ENCODE results near the gene GLIS1. TPM values are rescaled to one million over a fixed set of nuclear protein-coding genes. Genes with fewer than 3 reads are reported as not detected.

GLIS1 gene
- total RNA-seq, 1 experiment from 2014 or later, result not detected

GRCh38 chr1:53681977-53682685 lies 56.8 kb downstream of the GLIS1 start:
- BruUV-seq (replicated peaks), result no TSS peak

GRCh38 chr1:53681351-53681976 lies 57.5 kb downstream of the GLIS1 start:
- H3K9me2 ChIP-seq (ENCODE audit: insufficient read depth), result no peaks in the 10 kb centered on the region
- H3K36me3 ChIP-seq (ENCODE audit: low read depth), result no peaks in the 10 kb centered on the region
- H2AFZ ChIP-seq, result no peak overlapping the region
- no TSS peak for BruUV-seq (replicated peaks)
- intact Hi-C loops (cut with micrococcal nuclease; ENCODE audit: unreplicated experiment), result no loop called here
- H3K4me1 ChIP-seq (replicated peaks; ENCODE audit: insufficient read depth), result peaks cover 18% of the 10 kb centered on the region
- TF ChIP-seq EZH2 (IDR thresholded peaks at IDR 0.05; ENCODE audit: low read depth), result no peak
- no peak for TF ChIP-seq CTCF (conservative IDR thresholded peaks at IDR 0.05)
- H3K27ac ChIP-seq, result no peak overlapping the region
- H3K4me3 ChIP-seq, result no peak overlapping the region
- no peaks in the 10 kb centered on the region for H3K9me3 ChIP-seq (ENCODE audit: insufficient read depth, low read depth)
- ChIA-PET CTCF (interaction anchor here (1.2 to 1.5 kb wide), 2 partner anchors 194 to 195 kb away, joined by 3 to 6 read pairs; no protein-coding TSS in a partner anchor), POLR2A (ENCODE audit: unreplicated experiment) (no interaction called here)
- peaks cover 7% of the 10 kb centered on the region; the same call in 1 of the 2 replicates for H3F3A ChIP-seq (ENCODE audit: insufficient read depth, low read depth)
- no peaks in the 10 kb centered on the region for H3K79me2 ChIP-seq (ENCODE audit: low read depth)
- H3K27me3 ChIP-seq (ENCODE audit: insufficient read depth, low read depth), result peaks cover 40% of the 10 kb centered on the region
- no peak overlapping the region for H3K4me2 ChIP-seq
- H4K20me1 ChIP-seq (ENCODE audit: insufficient read depth), result no peaks in the 10 kb centered on the region
- no peak for DNase-seq

More at GRCh38 chr1:53681977-53682685, 56.8 kb downstream of the GLIS1 start:
- peak; percentile 38 to 51 for DNase-seq
- Histone ChIP-seq H3K4me2 (no peak overlapping the region), H3K4me1 (replicated peaks; ENCODE audit: insufficient read depth) (peaks cover 18% of the 10 kb centered on the region), H3K9me2 (ENCODE audit: insufficient read depth) (no peaks in the 10 kb centered on the region), H3K79me2 (ENCODE audit: low read depth) (no peaks in the 10 kb centered on the region), H3K36me3 (ENCODE audit: low read depth) (no peaks in the 10 kb centered on the region), H3K9me3 (ENCODE audit: insufficient read depth, low read depth) (no peaks in the 10 kb centered on the region), H2AFZ (no peak overlapping the region), H3K27ac (no peak overlapping the region), H3K27me3 (ENCODE audit: insufficient read depth, low read depth) (peaks cover 46% of the 10 kb centered on the region), H4K20me1 (ENCODE audit: insufficient read depth) (no peaks in the 10 kb centered on the region), H3K4me3 (no peak overlapping the region), H3F3A (ENCODE audit: insufficient read depth, low read depth) (peaks cover 8% of the 10 kb centered on the region; the same call in 1 of the 2 replicates)
- TF ChIP-seq CTCF (conservative IDR thresholded peaks at IDR 0.05) (peak; percentile 77), EZH2 (IDR thresholded peaks at IDR 0.05; ENCODE audit: low read depth) (no peak)
- ChIA-PET CTCF (interaction anchor here (0.7 to 1.5 kb wide), 3 partner anchors 77 to 196 kb away, joined by 3 to 6 read pairs (median 3); no protein-coding TSS in a partner anchor), POLR2A (ENCODE audit: unreplicated experiment) (no interaction called here)
- intact Hi-C loops (cut with micrococcal nuclease; ENCODE audit: unreplicated experiment), result loop anchor here (1.0 kb wide), 1 partner anchor 197 kb away; no protein-coding TSS in a partner anchor

GRCh38 chr1:53680868-53681267 lies 58.1 kb downstream of the GLIS1 start:
- ChIA-PET CTCF (no interaction called here), POLR2A (ENCODE audit: unreplicated experiment) (no interaction called here)
- DNase-seq, result no peak
- Histone ChIP-seq H3K27ac (no peak overlapping the region), H3K79me2 (ENCODE audit: low read depth) (no peaks in the 10 kb centered on the region), H3K36me3 (ENCODE audit: low read depth) (no peaks in the 10 kb centered on the region), H3K4me1 (replicated peaks; ENCODE audit: insufficient read depth) (peaks cover 13% of the 10 kb centered on the region), H2AFZ (no peak overlapping the region), H3K27me3 (ENCODE audit: insufficient read depth, low read depth) (peaks cover 34% of the 10 kb centered on the region), H3K4me2 (no peak overlapping the region), H3F3A (ENCODE audit: insufficient read depth, low read depth) (peaks cover 5% of the 10 kb centered on the region; the same call in 1 of the 2 replicates), H3K9me2 (ENCODE audit: insufficient read depth) (no peaks in the 10 kb centered on the region), H3K9me3 (ENCODE audit: insufficient read depth, low read depth) (no peaks in the 10 kb centered on the region), H3K4me3 (no peak overlapping the region), H4K20me1 (ENCODE audit: insufficient read depth) (no peaks in the 10 kb centered on the region)
- intact Hi-C loops (cut with micrococcal nuclease; ENCODE audit: unreplicated experiment), result no loop called here
- TF ChIP-seq EZH2 (IDR thresholded peaks at IDR 0.05; ENCODE audit: low read depth) (no peak), CTCF (conservative IDR thresholded peaks at IDR 0.05) (no peak)
- BruUV-seq (replicated peaks), result no TSS peak

Data from PC-9 (cell line).